SK-N-SH treated with all-trans-retinoic acid at 6 μM for 48 hours (cell line): ENCODE results near the gene NMT1.

Experiments used
- ATAC-seq: fragments of 200-7000 bp; cut with Tn5 transposase; 3 replicates; pipeline ENCODE4 v1.9.1; 2020; ENCODE audit warnings: mild to moderate bottlenecking, moderate library complexity
- ARNTL ChIP-seq: fragments of 450-650 bp; formaldehyde crosslinking; IDR thresholded peaks from 2 replicates; pipeline ENCODE4 v1.5.0; 2020; ENCODE audit warnings: low read depth, mild to moderate bottlenecking, moderate library complexity, borderline replicate concordance
- BACH2 ChIP-seq: fragments of 250-450 bp; sonication (Bioruptor Pico); IDR thresholded peaks from 2 replicates; pipeline ENCODE4 v1.9.0; 2021; ENCODE audit warnings: mild to moderate bottlenecking, borderline replicate concordance
- ESRRG ChIP-seq: fragments of 250-450 bp; sonication (Bioruptor Pico); IDR thresholded peaks from 2 replicates; pipeline ENCODE4 v1.6.1; 2021; ENCODE audit warnings: mild to moderate bottlenecking
- GLIS3 ChIP-seq: fragments of 250-450 bp; sonication (Bioruptor Pico); IDR thresholded peaks from 2 replicates; pipeline ENCODE4 v1.5.0; 2020; ENCODE audit warnings: mild to moderate bottlenecking, moderate library complexity
- ISL1 ChIP-seq: fragments of 250-450 bp; sonication (Bioruptor Pico); IDR thresholded peaks from 2 replicates; pipeline ENCODE4 v2.1.2; 2022; ENCODE audit warnings: mild to moderate bottlenecking, moderate library complexity
- OSR1 ChIP-seq: fragments of 250-450 bp; sonication (Bioruptor Pico); IDR thresholded peaks from 2 replicates; pipeline ENCODE4 v1.8.0; 2022; ENCODE audit warnings: moderate library complexity, mild to moderate bottlenecking, inconsistent platforms
- PPARA ChIP-seq: fragments of 250-450 bp; sonication (Bioruptor Pico); IDR thresholded peaks from 2 replicates; pipeline ENCODE4 v1.5.0; 2020; ENCODE audit warnings: mild to moderate bottlenecking, borderline replicate concordance
- RARB ChIP-seq: fragments of 250-450 bp; sonication (Bioruptor Pico); IDR thresholded peaks from 2 replicates; pipeline ENCODE4 v1.8.0; 2021; ENCODE audit warnings: mild to moderate bottlenecking, moderate library complexity
- SNAI2 ChIP-seq: fragments of 250-450 bp; sonication (Bioruptor Pico); IDR thresholded peaks from 2 replicates; pipeline ENCODE4 v1.5.0; 2020; ENCODE audit warnings: mild to moderate bottlenecking, moderate library complexity
- TCF4 ChIP-seq: fragments of 250-450 bp; sonication (Bioruptor Pico); IDR thresholded peaks from 2 replicates; pipeline ENCODE4 v1.8.0; 2021; ENCODE audit warnings: mild to moderate bottlenecking, moderate library complexity, borderline replicate concordance
- TOX ChIP-seq: fragments of 250-450 bp; sonication (Bioruptor Pico); IDR thresholded peaks from 2 replicates; pipeline ENCODE4 v1.8.0; 2021; ENCODE audit warnings: mild to moderate bottlenecking, moderate library complexity, borderline replicate concordance
- ZC3H10 ChIP-seq: fragments of 250-450 bp; sonication (Bioruptor Pico); IDR thresholded peaks from 2 replicates; pipeline ENCODE4 v1.5.1; 2021; ENCODE audit warnings: mild to moderate bottlenecking, moderate library complexity
- ZFP3 ChIP-seq: fragments of 250-450 bp; sonication (Bioruptor Pico); IDR thresholded peaks from 2 replicates; pipeline ENCODE4 v1.5.0; 2020; ENCODE audit warnings: mild to moderate bottlenecking, moderate library complexity
- ZNF565 ChIP-seq: fragments of 450-650 bp; formaldehyde crosslinking; conservative IDR thresholded peaks from 2 replicates; pipeline ENCODE4 v1.5.0; 2020; ENCODE audit warnings: low read depth, mild to moderate bottlenecking, moderate library complexity
- ZNF70 ChIP-seq: fragments of 450-650 bp; formaldehyde crosslinking; IDR thresholded peaks from 2 replicates; pipeline ENCODE4 v1.5.0; 2020; ENCODE audit warnings: mild to moderate bottlenecking, moderate library complexity
- ZNF8 ChIP-seq: fragments of 450-650 bp; formaldehyde crosslinking; IDR thresholded peaks from 2 replicates; pipeline ENCODE4 v1.5.0; 2020; ENCODE audit warnings: mild to moderate bottlenecking, moderate library complexity
- TF ChIP-seq, protein P1 (sequence below): fragments of 250-450 bp; sonication (Bioruptor Pico); IDR thresholded peaks from 2 replicates; pipeline ENCODE4 v1.5.1; 2021; ENCODE audit warnings: mild to moderate bottlenecking, moderate library complexity
- TF ChIP-seq, protein P2 (sequence below): fragments of 250-450 bp; sonication (Bioruptor Pico); IDR thresholded peaks from 2 replicates; pipeline ENCODE4 v1.8.0; 2021; ENCODE audit warnings: low read depth, mild to moderate bottlenecking, moderate library complexity, borderline replicate concordance
- TF ChIP-seq, protein P3 (sequence below): fragments of 250-450 bp; sonication (Bioruptor Pico); IDR thresholded peaks from 2 replicates; pipeline ENCODE4 v1.5.0; 2020; ENCODE audit warnings: mild to moderate bottlenecking, moderate library complexity
- TF ChIP-seq, protein P4 (sequence below): fragments of 250-450 bp; sonication (Bioruptor Pico); IDR thresholded peaks from 2 replicates; pipeline ENCODE4 v1.8.0; 2020; ENCODE audit warnings: mild to moderate bottlenecking, moderate library complexity, borderline replicate concordance

NMT1 gene

DNA sequence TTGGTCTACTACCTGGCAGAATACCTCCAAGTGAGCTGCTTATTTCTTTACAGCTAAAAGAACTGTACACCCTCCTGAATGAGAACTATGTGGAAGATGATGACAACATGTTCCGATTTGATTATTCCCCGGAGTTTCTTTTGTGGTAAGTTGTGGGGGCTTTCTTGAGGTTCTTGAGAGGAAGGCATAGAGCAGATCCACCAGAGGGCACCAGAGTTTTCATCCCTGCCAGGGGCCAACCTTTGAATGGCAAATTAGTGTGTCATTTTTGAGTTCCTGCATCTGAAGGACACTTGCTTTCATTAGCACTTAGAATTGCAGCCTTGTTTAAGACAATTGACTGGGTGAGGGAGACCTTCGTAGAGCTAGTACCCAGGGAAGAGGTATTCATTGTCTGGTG lies 35.0 kb downstream of the NMT1 start:
- no peak for ATAC-seq
- no peak for TF ChIP-seq ESRRG (CRISPR knock-in tag)
- TF ChIP-seq SNAI2 = no peak
- TF ChIP-seq RARB (CRISPR knock-in tag) = no peak
- no peak for TF ChIP-seq ZFP3 (CRISPR knock-in tag)
- no peak for TF ChIP-seq ZNF8 (CRISPR knock-in tag)
- TF ChIP-seq ZNF70 (CRISPR knock-in tag) = no peak
- TF ChIP-seq, protein P1, sequence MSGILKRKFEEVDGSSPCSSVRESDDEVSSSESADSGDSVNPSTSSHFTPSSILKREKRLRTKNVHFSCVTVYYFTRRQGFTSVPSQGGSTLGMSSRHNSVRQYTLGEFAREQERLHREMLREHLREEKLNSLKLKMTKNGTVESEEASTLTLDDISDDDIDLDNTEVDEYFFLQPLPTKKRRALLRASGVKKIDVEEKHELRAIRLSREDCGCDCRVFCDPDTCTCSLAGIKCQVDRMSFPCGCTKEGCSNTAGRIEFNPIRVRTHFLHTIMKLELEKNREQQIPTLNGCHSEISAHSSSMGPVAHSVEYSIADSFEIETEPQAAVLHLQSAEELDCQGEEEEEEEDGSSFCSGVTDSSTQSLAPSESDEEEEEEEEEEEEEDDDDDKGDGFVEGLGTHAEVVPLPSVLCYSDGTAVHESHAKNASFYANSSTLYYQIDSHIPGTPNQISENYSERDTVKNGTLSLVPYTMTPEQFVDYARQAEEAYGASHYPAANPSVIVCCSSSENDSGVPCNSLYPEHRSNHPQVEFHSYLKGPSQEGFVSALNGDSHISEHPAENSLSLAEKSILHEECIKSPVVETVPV = no peak
- no peak for TF ChIP-seq TOX (CRISPR knock-in tag)
- TF ChIP-seq ARNTL = no peak
- TF ChIP-seq, protein P2, sequence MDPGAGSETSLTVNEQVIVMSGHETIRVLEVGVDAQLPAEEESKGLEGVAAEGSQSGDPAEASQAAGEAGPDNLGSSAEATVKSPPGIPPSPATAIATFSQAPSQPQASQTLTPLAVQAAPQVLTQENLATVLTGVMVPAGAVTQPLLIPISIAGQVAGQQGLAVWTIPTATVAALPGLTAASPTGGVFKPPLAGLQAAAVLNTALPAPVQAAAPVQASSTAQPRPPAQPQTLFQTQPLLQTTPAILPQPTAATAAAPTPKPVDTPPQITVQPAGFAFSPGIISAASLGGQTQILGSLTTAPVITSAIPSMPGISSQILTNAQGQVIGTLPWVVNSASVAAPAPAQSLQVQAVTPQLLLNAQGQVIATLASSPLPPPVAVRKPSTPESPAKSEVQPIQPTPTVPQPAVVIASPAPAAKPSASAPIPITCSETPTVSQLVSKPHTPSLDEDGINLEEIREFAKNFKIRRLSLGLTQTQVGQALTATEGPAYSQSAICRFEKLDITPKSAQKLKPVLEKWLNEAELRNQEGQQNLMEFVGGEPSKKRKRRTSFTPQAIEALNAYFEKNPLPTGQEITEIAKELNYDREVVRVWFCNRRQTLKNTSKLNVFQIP (CRISPR knock-in tag) = no peak

DNA sequence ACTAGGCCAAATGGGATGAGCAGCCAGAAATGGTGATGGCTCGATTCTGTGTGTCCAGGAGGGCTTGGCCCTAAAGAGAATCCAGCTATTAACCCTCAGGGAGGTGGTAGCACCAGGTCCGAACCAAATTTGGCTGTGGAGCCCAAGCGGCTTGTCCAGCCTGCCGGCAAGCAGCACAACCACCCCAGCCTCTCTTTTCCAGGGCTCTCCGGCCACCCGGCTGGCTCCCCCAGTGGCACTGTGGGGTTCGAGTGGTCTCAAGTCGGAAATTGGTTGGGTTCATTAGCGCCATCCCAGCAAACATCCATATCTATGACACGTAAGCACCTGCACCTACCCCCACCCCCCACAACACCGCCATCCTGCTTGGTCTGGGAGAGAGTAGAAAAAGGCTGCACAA lies 35.8 kb downstream of the NMT1 start:
- TF ChIP-seq GLIS3 (CRISPR knock-in tag) (no peak), RARB (CRISPR knock-in tag) (no peak), ZNF8 (CRISPR knock-in tag) (no peak), ZNF565 (CRISPR knock-in tag) (no peak), ZC3H10 (no peak), OSR1 (CRISPR knock-in tag) (no peak), ARNTL (no peak), TCF4 (CRISPR knock-in tag) (no peak), BACH2 (no peak), PPARA (CRISPR knock-in tag) (no peak), TOX (CRISPR knock-in tag) (no peak), ZFP3 (CRISPR knock-in tag) (no peak), ISL1 (CRISPR knock-in tag) (no peak), SNAI2 (no peak)
- TF ChIP-seq, protein P1 = no peak
- TF ChIP-seq, protein P3, sequence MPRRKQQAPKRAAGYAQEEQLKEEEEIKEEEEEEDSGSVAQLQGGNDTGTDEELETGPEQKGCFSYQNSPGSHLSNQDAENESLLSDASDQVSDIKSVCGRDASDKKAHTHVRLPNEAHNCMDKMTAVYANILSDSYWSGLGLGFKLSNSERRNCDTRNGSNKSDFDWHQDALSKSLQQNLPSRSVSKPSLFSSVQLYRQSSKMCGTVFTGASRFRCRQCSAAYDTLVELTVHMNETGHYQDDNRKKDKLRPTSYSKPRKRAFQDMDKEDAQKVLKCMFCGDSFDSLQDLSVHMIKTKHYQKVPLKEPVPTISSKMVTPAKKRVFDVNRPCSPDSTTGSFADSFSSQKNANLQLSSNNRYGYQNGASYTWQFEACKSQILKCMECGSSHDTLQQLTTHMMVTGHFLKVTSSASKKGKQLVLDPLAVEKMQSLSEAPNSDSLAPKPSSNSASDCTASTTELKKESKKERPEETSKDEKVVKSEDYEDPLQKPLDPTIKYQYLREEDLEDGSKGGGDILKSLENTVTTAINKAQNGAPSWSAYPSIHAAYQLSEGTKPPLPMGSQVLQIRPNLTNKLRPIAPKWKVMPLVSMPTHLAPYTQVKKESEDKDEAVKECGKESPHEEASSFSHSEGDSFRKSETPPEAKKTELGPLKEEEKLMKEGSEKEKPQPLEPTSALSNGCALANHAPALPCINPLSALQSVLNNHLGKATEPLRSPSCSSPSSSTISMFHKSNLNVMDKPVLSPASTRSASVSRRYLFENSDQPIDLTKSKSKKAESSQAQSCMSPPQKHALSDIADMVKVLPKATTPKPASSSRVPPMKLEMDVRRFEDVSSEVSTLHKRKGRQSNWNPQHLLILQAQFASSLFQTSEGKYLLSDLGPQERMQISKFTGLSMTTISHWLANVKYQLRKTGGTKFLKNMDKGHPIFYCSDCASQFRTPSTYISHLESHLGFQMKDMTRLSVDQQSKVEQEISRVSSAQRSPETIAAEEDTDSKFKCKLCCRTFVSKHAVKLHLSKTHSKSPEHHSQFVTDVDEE (CRISPR knock-in tag) = no peak
- TF ChIP-seq, protein P2 (CRISPR knock-in tag) = no peak
- TF ChIP-seq, protein P4, sequence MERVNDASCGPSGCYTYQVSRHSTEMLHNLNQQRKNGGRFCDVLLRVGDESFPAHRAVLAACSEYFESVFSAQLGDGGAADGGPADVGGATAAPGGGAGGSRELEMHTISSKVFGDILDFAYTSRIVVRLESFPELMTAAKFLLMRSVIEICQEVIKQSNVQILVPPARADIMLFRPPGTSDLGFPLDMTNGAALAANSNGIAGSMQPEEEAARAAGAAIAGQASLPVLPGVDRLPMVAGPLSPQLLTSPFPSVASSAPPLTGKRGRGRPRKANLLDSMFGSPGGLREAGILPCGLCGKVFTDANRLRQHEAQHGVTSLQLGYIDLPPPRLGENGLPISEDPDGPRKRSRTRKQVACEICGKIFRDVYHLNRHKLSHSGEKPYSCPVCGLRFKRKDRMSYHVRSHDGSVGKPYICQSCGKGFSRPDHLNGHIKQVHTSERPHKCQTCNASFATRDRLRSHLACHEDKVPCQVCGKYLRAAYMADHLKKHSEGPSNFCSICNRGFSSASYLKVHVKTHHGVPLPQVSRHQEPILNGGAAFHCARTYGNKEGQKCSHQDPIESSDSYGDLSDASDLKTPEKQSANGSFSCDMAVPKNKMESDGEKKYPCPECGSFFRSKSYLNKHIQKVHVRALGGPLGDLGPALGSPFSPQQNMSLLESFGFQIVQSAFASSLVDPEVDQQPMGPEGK = no peak
- no peak for ATAC-seq
